HepG2 (cell line): Measurements from ENCODE around the gene AANAT. TPM values are rescaled to one million over a fixed set of nuclear protein-coding genes. Genes with fewer than 3 reads are reported as not detected.

Experiments
- ARID4A ChIP-seq: sonication (generic); formaldehyde crosslinking; IDR thresholded peaks from 2 replicates; pipeline ENCODE4 v1.5.0; 2020; ENCODE audit warnings: mild to moderate bottlenecking, missing genetic modification reagents, borderline replicate concordance
- CBX2 ChIP-seq, 2 experiments: fragments of 200-600 bp in 1 of 2; sonication (generic); formaldehyde crosslinking in 1 of 2; IDR thresholded peaks; 2 replicates each; pipeline versions ENCODE4 v1.7.0 to v1.8.1; 2018 to 2022; ENCODE audit warnings: low read depth in 2 of 2, low read length in 1 of 2, mild to moderate bottlenecking in 1 of 2, missing genetic modification reagents in 1 of 2
- EZH2 ChIP-seq: conservative IDR thresholded peaks from 2 replicates; pipeline ENCODE4 v1.6.1; 2012; ENCODE audit warnings: mild to moderate bottlenecking, low read depth, low read length, moderate library complexity
- IRF2 ChIP-seq: IDR thresholded peaks from 2 replicates; pipeline ENCODE4 v1.6.1; 2018; ENCODE audit warnings: missing genetic modification reagents, missing compliant biosample characterization
- MXD1 ChIP-seq: sonication (generic); formaldehyde crosslinking; IDR thresholded peaks from 2 replicates; pipeline ENCODE4 v1.4.0; 2020; ENCODE audit warnings: mild to moderate bottlenecking, missing genetic modification reagents
- NONO ChIP-seq, 2 experiments: fragments of 450-650 bp in 1 of 2; sonication (generic) in 1 of 2; formaldehyde crosslinking in 1 of 2; IDR thresholded peaks in 1 of 2; conservative IDR thresholded peaks in 1 of 2; 2 replicates each; pipeline versions ENCODE4 v1.6.1 to v1.8.0; 2017 to 2022; ENCODE audit warnings: mild to moderate bottlenecking in 1 of 2, missing genetic modification reagents in 1 of 2, moderate library complexity in 1 of 2
- RNF2 ChIP-seq: fragments of 450-650 bp; conservative IDR thresholded peaks from 2 replicates; pipeline ENCODE4 v1.6.1; 2016; ENCODE audit warnings: low read depth
- TAF15 ChIP-seq: fragments of 200-400 bp; formaldehyde crosslinking; IDR thresholded peaks from one replicate; pipeline ENCODE4 v1.6.1; 2018; ENCODE audit warnings: mild to moderate bottlenecking, low read depth, low read length; ENCODE audit not compliant: poor library complexity, severe bottlenecking
- ZBTB40 ChIP-seq, 2 experiments: fragments of 450-650 bp in 1 of 2; sonication (generic) in 1 of 2; formaldehyde crosslinking in 1 of 2; IDR thresholded peaks; 2 replicates each; pipeline versions ENCODE4 v1.6.1 to v1.8.0; 2016 to 2022; ENCODE audit warnings: antibody characterized with exemption in 1 of 2, mild to moderate bottlenecking in 1 of 2, missing genetic modification reagents in 1 of 2
- ZNF101 ChIP-seq: sonication (generic); formaldehyde crosslinking; IDR thresholded peaks from 2 replicates; pipeline ENCODE4 v1.4.0; 2020; ENCODE audit warnings: mild to moderate bottlenecking, low read depth, missing genetic modification reagents, borderline replicate concordance
- ZNF251 ChIP-seq: sonication (generic); formaldehyde crosslinking; IDR thresholded peaks from 2 replicates; pipeline ENCODE4 v1.9.0; 2021; ENCODE audit warnings: mild to moderate bottlenecking, missing genetic modification reagents
- ZNF333 ChIP-seq: sonication (generic); formaldehyde crosslinking; IDR thresholded peaks from 2 replicates; pipeline ENCODE4 v1.4.0; 2020; ENCODE audit warnings: mild to moderate bottlenecking, missing genetic modification reagents, borderline replicate concordance
- ZNF33B ChIP-seq: sonication (generic); formaldehyde crosslinking; IDR thresholded peaks from 2 replicates; pipeline ENCODE4 v1.5.1; 2020; ENCODE audit warnings: mild to moderate bottlenecking, missing genetic modification reagents
- polyA plus RNA-seq, 8 experiments: library from polyadenylated mRNA; depleted of rRNA in 3 of 8; stranded (reverse) in 7 of 8; unstranded in 1 of 8; fragments of >200 nt; fragmentation: Illumina TruSeq in 4 of 8; extraction: Trizol in 4 of 8; gene quantifications; 2 replicates each; pipeline versions ENCODE4 v1.2.1 to v1.2.3, GENCODE V29; 2011 to 2016; ENCODE audit warnings: low read depth in 4 of 8, missing spikeins in 1 of 8, mixed read lengths in 1 of 8; ENCODE audit not compliant: insufficient read depth in 1 of 8
- total RNA-seq, 5 experiments: library from RNA; depleted of rRNA; stranded (reverse); fragments of >200 nt; fragmentation: Illumina TruSeq; extraction: Trizol; gene quantifications; 2 replicates each; pipeline ENCODE4 v1.2.3, GENCODE V29; 2016; ENCODE audit warnings: low read depth in 1 of 5

AANAT gene
- total and polyA plus RNA-seq, 2 of the 13 experiments (the other 11 are each of a cell fraction or from before 2014, with no cell fraction given): 0.07 TPM; not detected in 1

DNA sequence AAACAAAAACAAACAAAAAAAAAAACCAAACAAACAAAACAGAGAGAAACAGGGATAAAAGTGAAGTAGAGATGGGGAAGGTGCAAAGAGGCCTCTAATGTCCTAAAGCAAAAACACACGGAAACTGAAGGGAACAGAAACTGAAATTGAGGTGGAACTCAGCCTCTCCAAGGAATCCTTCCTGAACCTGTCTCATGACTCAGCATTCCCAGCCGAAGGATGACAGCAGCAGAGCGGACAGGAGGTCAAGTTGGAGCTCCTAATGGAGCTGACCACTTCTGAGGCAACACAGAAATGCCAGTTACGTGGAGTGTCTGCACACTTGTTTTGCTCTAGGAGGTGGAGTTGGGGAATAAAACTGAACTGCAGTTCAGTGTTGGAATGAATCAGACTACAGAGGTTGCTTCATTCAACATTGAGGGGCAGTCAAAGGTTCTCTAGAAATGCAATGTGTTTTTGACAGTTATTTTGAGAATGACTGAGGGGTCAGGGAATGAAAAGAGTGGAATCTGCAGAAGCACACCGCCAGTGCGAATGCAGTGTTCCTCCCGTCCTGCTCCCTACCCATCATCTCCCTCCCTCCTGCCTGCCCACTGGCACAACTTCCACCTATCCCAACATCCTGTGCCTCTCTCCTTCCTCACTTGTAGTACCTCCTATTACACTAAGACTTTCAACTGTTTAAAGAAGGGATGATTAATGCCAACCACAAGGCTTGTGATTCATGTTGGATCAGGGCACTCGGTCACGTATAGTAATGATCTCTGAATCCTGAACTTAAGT, 20.8 kb upstream of the AANAT start (continued):
- TF ChIP-seq ZBTB40 (IDR thresholded peaks at IDR 0.05): no peak
- no peak for TF ChIP-seq ZBTB40 (CRISPR knock-in tag; IDR thresholded peaks at IDR 0.05)
- TF ChIP-seq NONO (IDR thresholded peaks at IDR 0.05): no peak
- TF ChIP-seq NONO (CRISPR knock-in tag; conservative IDR thresholded peaks at IDR 0.05): no peak
- TF ChIP-seq RNF2: no peak
- no peak for TF ChIP-seq EZH2
- no peak for TF ChIP-seq CBX2 (IDR thresholded peaks at IDR 0.05; ENCODE audit: low read depth, low read length)
- TF ChIP-seq CBX2 (CRISPR knock-in tag; IDR thresholded peaks at IDR 0.05; ENCODE audit: low read depth): no peak
- TF ChIP-seq TAF15: no peak
- no peak for TF ChIP-seq MXD1 (CRISPR knock-in tag)
- TF ChIP-seq ZNF333: no peak
- TF ChIP-seq ARID4A (CRISPR knock-in tag): peak; percentile 26; the same call in 1 of the 2 replicates
- TF ChIP-seq ZNF33B (CRISPR knock-in tag): no peak
- TF ChIP-seq ZNF251 (CRISPR knock-in tag): no peak
- TF ChIP-seq IRF2 (CRISPR knock-in tag): peak; percentile 42; the same call in 1 of the 2 replicates
- no peak for TF ChIP-seq ZNF101 (CRISPR knock-in tag)
